GM12878 (cell line): Measurements from ENCODE around the gene BTBD1. TPM values are rescaled to one million over a fixed set of nuclear protein-coding genes. Genes with fewer than 3 reads are reported as not detected.

Source experiments
- ATAC-seq: fragments of 200-7000 bp; cut with Tn5 transposase; 3 replicates; pipeline ENCODE4 v1.9.1; 2020; ENCODE audit warnings: mild to moderate bottlenecking, moderate library complexity
- BruUV-seq: library from RNA; stranded (reverse); fragments of 400-500 nt; replicated peaks from 2 replicates; lab custom pipeline; 2021; lab: Mats Ljungman, UMichigan
- CTCF ChIA-PET: fragments of 300-600 bp; sonication (Branson Sonifier 250); formaldehyde crosslinking; extraction: SDS; loops from one replicate; lab custom pipeline; 2021; ENCODE audit warnings: inconsistent platforms; lab: Yijun Ruan, JAX
- POLR2A ChIA-PET: fragments of 350-600 bp; formaldehyde crosslinking; extraction: SDS; loops from one replicate; lab custom pipeline; 2021; ENCODE audit warnings: inconsistent platforms; lab: Charles Lee
- RAD21 ChIA-PET: fragments of 300-600 bp; sonication (Branson Sonifier 250); formaldehyde crosslinking; loops from one replicate; lab custom pipeline; 2023; ENCODE audit warnings: antibody characterized with exemption; ENCODE audit not compliant: unreplicated experiment; lab: Charles Lee
- SMC1A ChIA-PET: fragments of 300-600 bp; sonication (Branson Sonifier 250); formaldehyde crosslinking; loops from one replicate; lab custom pipeline; 2023; ENCODE audit not compliant: unreplicated experiment, uncharacterized antibody; lab: Charles Lee
- DNase-seq: peaks from one replicate; pipeline ENCODE4 v3.0.0-alpha.2; 2011; ENCODE audit warnings: low read depth, low spot score
- FAIRE-seq: peaks from 3 replicates; lab custom pipeline; 2011; peaks lifted over from hg19 to GRCh38; lab: Jason Lieb, UNC
- H2AFZ ChIP-seq: 2 replicates; pipeline ENCODE4 v1.6.0; 2011; ENCODE audit warnings: low read depth, low read length, control low read depth; ENCODE audit not compliant: control insufficient read depth
- H3K27ac ChIP-seq: 2 replicates; pipeline ENCODE4 v1.5.1; 2011; ENCODE audit warnings: control low read depth; ENCODE audit not compliant: control insufficient read depth, insufficient read depth
- H3K27me3 ChIP-seq, 2 experiments: replicated peaks in 1 of 2; 2 replicates each; pipeline versions ENCODE4 v1.6.0 to v1.6.1; 2011; ENCODE audit warnings: low read length in 1 of 2; ENCODE audit not compliant: control insufficient read depth in 2 of 2, insufficient read depth in 2 of 2
- H3K36me3 ChIP-seq, 2 experiments: 2 replicates each; pipeline ENCODE4 v1.5.1; 2011; ENCODE audit warnings: low read length in 1 of 2; ENCODE audit not compliant: control insufficient read depth in 2 of 2, insufficient read depth in 2 of 2
- H3K4me1 ChIP-seq: 2 replicates; pipeline ENCODE4 v1.6.1; 2011; ENCODE audit warnings: mild to moderate bottlenecking, low read length, moderate library complexity, mixed read lengths; ENCODE audit not compliant: control insufficient read depth, insufficient read depth
- H3K4me2 ChIP-seq: 2 replicates; pipeline ENCODE4 v1.6.0; 2011; ENCODE audit warnings: control low read depth; ENCODE audit not compliant: control insufficient read depth, insufficient read depth
- H3K4me3 ChIP-seq: fragments of 200-600 bp; sonication (generic); 2 replicates; pipeline ENCODE4 v1.5.1; 2016
- H3K79me2 ChIP-seq: 2 replicates; pipeline ENCODE4 v1.6.0; 2011; ENCODE audit warnings: low read length; ENCODE audit not compliant: control insufficient read depth, insufficient read depth
- H3K9ac ChIP-seq: 2 replicates; pipeline ENCODE4 v1.8.0; 2011; ENCODE audit warnings: low read length, control low read depth, mixed read lengths; ENCODE audit not compliant: control insufficient read depth, insufficient read depth
- H3K9me3 ChIP-seq: replicated peaks from 3 replicates; pipeline ENCODE4 v1.5.1; 2011; ENCODE audit warnings: mild to moderate bottlenecking, low read length; ENCODE audit not compliant: control insufficient read depth, insufficient read depth
- H4K20me1 ChIP-seq: 2 replicates; pipeline ENCODE4 v1.6.0; 2011; ENCODE audit not compliant: control insufficient read depth, insufficient read depth
- DPF2 ChIP-seq: fragments of 450-650 bp; IDR thresholded peaks from 2 replicates; pipeline ENCODE4 v1.6.1; 2017; ENCODE audit warnings: mild to moderate bottlenecking
- IKZF2 ChIP-seq, 2 experiments: fragments of 450-650 bp; IDR thresholded peaks; 2 replicates each; pipeline ENCODE4 v1.6.1; 2017; ENCODE audit warnings: mild to moderate bottlenecking in 2 of 2, moderate library complexity in 2 of 2
- LARP7 ChIP-seq: fragments of 450-650 bp; IDR thresholded peaks from 2 replicates; pipeline ENCODE4 v1.6.1; 2017; ENCODE audit warnings: mild to moderate bottlenecking
- MTA3 ChIP-seq: IDR thresholded peaks from 2 replicates; pipeline ENCODE4 v1.6.1; 2012; ENCODE audit warnings: low read length, inconsistent platforms, borderline replicate concordance
- MYB ChIP-seq: fragments of 150-350 bp; IDR thresholded peaks from 2 replicates; pipeline ENCODE4 v1.6.1; 2014; ENCODE audit warnings: mild to moderate bottlenecking, low read depth, low read length, borderline replicate concordance
- NFIC ChIP-seq: IDR thresholded peaks from 2 replicates; pipeline ENCODE4 v1.6.1; 2012; ENCODE audit warnings: low read depth, mild to moderate bottlenecking, inconsistent platforms, low read length, moderate library complexity
- PAX8 ChIP-seq: fragments of 450-650 bp; IDR thresholded peaks from 2 replicates; pipeline ENCODE4 v1.6.1; 2017; ENCODE audit warnings: mild to moderate bottlenecking, moderate library complexity
- PML ChIP-seq: IDR thresholded peaks from 2 replicates; pipeline ENCODE4 v1.6.1; 2012; ENCODE audit warnings: low read length, inconsistent platforms
- POLR2A ChIP-seq: IDR thresholded peaks from 2 replicates; pipeline ENCODE4 v1.6.1; 2011; ENCODE audit warnings: low read depth, mild to moderate bottlenecking, low read length
- RAD51 ChIP-seq: fragments of 450-650 bp; IDR thresholded peaks from 2 replicates; pipeline ENCODE4 v1.6.1; 2016; ENCODE audit warnings: moderate library complexity, mild to moderate bottlenecking, inconsistent platforms
- RB1 ChIP-seq: fragments of 450-650 bp; formaldehyde crosslinking; IDR thresholded peaks from 2 replicates; pipeline ENCODE4 v1.6.1; 2017; ENCODE audit warnings: mild to moderate bottlenecking, borderline replicate concordance
- RUNX3 ChIP-seq: IDR thresholded peaks from 2 replicates; pipeline ENCODE4 v1.6.1; 2012; ENCODE audit warnings: low read length, inconsistent platforms
- SIN3A ChIP-seq: IDR thresholded peaks from 2 replicates; pipeline ENCODE4 v1.6.1; 2012; ENCODE audit warnings: low read depth, low read length, improper control_type of control experiment
- SRF ChIP-seq, 2 experiments: IDR thresholded peaks; 2 replicates each; pipeline ENCODE4 v1.6.1; 2011; ENCODE audit warnings: low read depth in 2 of 2, low read length in 2 of 2, mild to moderate bottlenecking in 1 of 2, moderate library complexity in 1 of 2
- STAT1 ChIP-seq: fragments of 450-650 bp; conservative IDR thresholded peaks from 2 replicates; pipeline ENCODE4 v1.6.1; 2014; ENCODE audit warnings: antibody characterized with exemption, mild to moderate bottlenecking
- SUZ12 ChIP-seq: fragments of 200-600 bp; sonication (generic); IDR thresholded peaks from one replicate; pipeline ENCODE4 v1.6.1; 2018; ENCODE audit warnings: antibody characterized with exemption, mild to moderate bottlenecking; ENCODE audit not compliant: unreplicated experiment
- YY1 ChIP-seq: IDR thresholded peaks from 2 replicates; pipeline ENCODE4 v1.6.1; 2011; ENCODE audit warnings: low read depth, mild to moderate bottlenecking, low read length
- ZBED1 ChIP-seq: IDR thresholded peaks from 2 replicates; pipeline ENCODE4 v1.6.1; 2016; ENCODE audit warnings: borderline replicate concordance
- WGBS: methylation state at CpG from one replicate; pipeline ENCODE4 v1.1.6; 2016; ENCODE audit warnings: low lambda C conversion rate; ENCODE audit not compliant: insufficient replicate concordance, insufficient coverage; ENCODE audit errors: missing lambda C conversion rate; 5-methylcytosine and 5-hydroxymethylcytosine counted together
- in situ Hi-C: fragments of 300-500 bp; cut with MboI; formaldehyde crosslinking; loops from 9 replicates; pipeline ENCODE4 v1.14.3; 2018; ENCODE audit warnings: mixed read lengths
- intact Hi-C: fragments of 100-400 bp; cut with micrococcal nuclease; formaldehyde crosslinking; loops from one replicate; pipeline ENCODE4 v1.14.2; 2022; ENCODE audit not compliant: unreplicated experiment
- polyA plus RNA-seq, 11 experiments: library from polyadenylated mRNA; depleted of rRNA in 4 of 11; unstranded in 6 of 11; stranded (reverse) in 5 of 11; fragments of >200 nt; fragmentation: Nextera tagmentation in 4 of 11; fragmentation: Illumina TruSeq in 1 of 11; extraction: Ambion mirVana in 4 of 11; extraction: Trizol in 1 of 11; gene quantifications; 1 replicate in 1 of 11; 2 replicates in 10 of 11; pipeline versions ENCODE4 v1.2.1 to v1.2.3, GENCODE V29; 2011 to 2016; ENCODE audit warnings: inconsistent platforms in 2 of 11, missing spikeins in 2 of 11, low read depth in 1 of 11
- total RNA-seq, 4 experiments: library from RNA; depleted of rRNA in 3 of 4; stranded (reverse); fragments of >200 nt in 3 of 4; fragmentation: Illumina TruSeq in 1 of 4; extraction: Trizol in 1 of 4; gene quantifications; 2 replicates each; pipeline versions ENCODE4 v1.2.1 to v1.2.3, GENCODE V29; 2013 to 2021
- TF ChIP-seq, protein P1 (sequence below): fragments of 450-650 bp; formaldehyde crosslinking; IDR thresholded peaks from 2 replicates; pipeline ENCODE4 v1.4.0; 2020; ENCODE audit warnings: mild to moderate bottlenecking, moderate library complexity

BTBD1 gene
- total and polyA plus RNA-seq, 10 of the 15 experiments (the other 5 are each of a cell fraction or from before 2014, with no cell fraction given): 17.5 to 90.4 (median 73.1) TPM

DNA sequence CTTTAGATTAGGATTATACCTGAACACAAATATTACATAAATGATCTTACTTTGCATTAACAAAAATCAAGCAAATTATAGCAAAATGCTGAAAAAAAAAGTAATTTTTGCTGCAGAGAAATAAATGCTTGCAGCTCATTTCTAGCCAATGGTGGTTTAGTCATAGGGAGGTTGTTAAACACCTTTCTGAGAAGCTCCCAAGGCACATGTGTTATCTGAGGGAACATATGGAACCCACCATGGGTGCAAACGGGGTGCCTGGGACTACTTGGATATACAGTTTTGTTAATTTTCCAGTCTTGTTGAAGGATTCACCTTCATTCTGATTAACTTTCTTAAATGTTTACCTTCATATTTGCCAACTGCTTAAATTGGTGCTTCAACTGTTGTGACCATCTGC lies 90.0 kb downstream of the BTBD1 start:
- H3K4me3 ChIP-seq: no peak overlapping the region
- in situ Hi-C loops: no loop called here
- no peaks in the 10 kb centered on the region for H3K36me3 ChIP-seq
- TF ChIP-seq MTA3 (no peak), RUNX3 (no peak), MYB (no peak), ZBED1 (no peak), POLR2A (no peak), YY1 (no peak)
- ATAC-seq (no peak), FAIRE-seq (no peak), DNase-seq (no peak)
- RAD21 ChIA-PET: no interaction called here
- BruUV-seq: no TSS peak
- H3K27ac ChIP-seq: no peak overlapping the region
- WGBS: 86% methylated on average over 1 of the region's 1 CpG
- H3K9ac ChIP-seq: no peak overlapping the region
- no peaks in the 10 kb centered on the region for H3K9me3 ChIP-seq
- POLR2A ChIA-PET: no interaction called here
- H3K4me2 ChIP-seq: no peak overlapping the region
- H3K27me3 ChIP-seq: no peaks in the 10 kb centered on the region
- no peaks in the 10 kb centered on the region for H3K4me1 ChIP-seq
- no peaks in the 10 kb centered on the region for H3K79me2 ChIP-seq
- intact Hi-C loops: no loop called here
- CTCF ChIA-PET: interaction anchor here (0.6 to 1.2 kb wide), 3 partner anchors 8 to 148 kb away, joined by 3 read pairs; no protein-coding TSS in a partner anchor
- SMC1A ChIA-PET: interaction anchor here (1.1 kb wide), 1 partner anchor 16 kb away, joined by 3 read pairs; no protein-coding TSS in a partner anchor
- no peak overlapping the region for H2AFZ ChIP-seq
- no peaks in the 10 kb centered on the region for H4K20me1 ChIP-seq

GRCh38 chr15:82972990-82973389 lies 94.1 kb downstream of the BTBD1 start:
- ATAC-seq (no peak), DNase-seq (no peak), FAIRE-seq (no peak)
- intact Hi-C loops (no loop called here), in situ Hi-C loops (no loop called here)
- H2AFZ ChIP-seq: no peak overlapping the region
- no peak overlapping the region for H3K9ac ChIP-seq
- H3K4me3 ChIP-seq: no peak overlapping the region
- no TSS peak for BruUV-seq
- no peaks in the 10 kb centered on the region for H3K36me3 ChIP-seq
- 46% methylated on average over 1 of the region's 1 CpG for WGBS
- ChIA-PET SMC1A (interaction anchor here (1.2 kb wide), 1 partner anchor 13 kb away, joined by 4 read pairs; the partner anchor contains the start of gene RAMAC), RAD21 (no interaction called here), POLR2A (no interaction called here), CTCF (no interaction called here)
- no peak overlapping the region for H3K27ac ChIP-seq
- no peaks in the 10 kb centered on the region for H3K79me2 ChIP-seq
- H3K27me3 ChIP-seq: peaks cover 0 to 2% of the 10 kb centered on the region in 2 experiments; a peak in 1 of 4 replicates
- no peaks in the 10 kb centered on the region for H3K4me1 ChIP-seq
- no peaks in the 10 kb centered on the region for H3K9me3 ChIP-seq
- H3K4me2 ChIP-seq: no peak overlapping the region
- no peaks in the 10 kb centered on the region for H4K20me1 ChIP-seq
- no peak for TF ChIP-seq SIN3A
- TF ChIP-seq, protein P1, sequence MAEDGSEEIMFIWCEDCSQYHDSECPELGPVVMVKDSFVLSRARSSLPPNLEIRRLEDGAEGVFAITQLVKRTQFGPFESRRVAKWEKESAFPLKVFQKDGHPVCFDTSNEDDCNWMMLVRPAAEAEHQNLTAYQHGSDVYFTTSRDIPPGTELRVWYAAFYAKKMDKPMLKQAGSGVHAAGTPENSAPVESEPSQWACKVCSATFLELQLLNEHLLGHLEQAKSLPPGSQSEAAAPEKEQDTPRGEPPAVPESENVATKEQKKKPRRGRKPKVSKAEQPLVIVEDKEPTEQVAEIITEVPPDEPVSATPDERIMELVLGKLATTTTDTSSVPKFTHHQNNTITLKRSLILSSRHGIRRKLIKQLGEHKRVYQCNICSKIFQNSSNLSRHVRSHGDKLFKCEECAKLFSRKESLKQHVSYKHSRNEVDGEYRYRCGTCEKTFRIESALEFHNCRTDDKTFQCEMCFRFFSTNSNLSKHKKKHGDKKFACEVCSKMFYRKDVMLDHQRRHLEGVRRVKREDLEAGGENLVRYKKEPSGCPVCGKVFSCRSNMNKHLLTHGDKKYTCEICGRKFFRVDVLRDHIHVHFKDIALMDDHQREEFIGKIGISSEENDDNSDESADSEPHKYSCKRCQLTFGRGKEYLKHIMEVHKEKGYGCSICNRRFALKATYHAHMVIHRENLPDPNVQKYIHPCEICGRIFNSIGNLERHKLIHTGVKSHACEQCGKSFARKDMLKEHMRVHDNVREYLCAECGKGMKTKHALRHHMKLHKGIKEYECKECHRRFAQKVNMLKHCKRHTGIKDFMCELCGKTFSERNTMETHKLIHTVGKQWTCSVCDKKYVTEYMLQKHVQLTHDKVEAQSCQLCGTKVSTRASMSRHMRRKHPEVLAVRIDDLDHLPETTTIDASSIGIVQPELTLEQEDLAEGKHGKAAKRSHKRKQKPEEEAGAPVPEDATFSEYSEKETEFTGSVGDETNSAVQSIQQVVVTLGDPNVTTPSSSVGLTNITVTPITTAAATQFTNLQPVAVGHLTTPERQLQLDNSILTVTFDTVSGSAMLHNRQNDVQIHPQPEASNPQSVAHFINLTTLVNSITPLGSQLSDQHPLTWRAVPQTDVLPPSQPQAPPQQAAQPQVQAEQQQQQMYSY (CRISPR knock-in tag): no peak
- no peak for TF ChIP-seq SUZ12
- TF ChIP-seq STAT1: no peak
- no peak for TF ChIP-seq RB1
- TF ChIP-seq SRF (IDR thresholded peaks at IDR 0.05; ENCODE audit: low read depth in 2 of 2, low read length in 2 of 2): no peak
- TF ChIP-seq PAX8: no peak
- TF ChIP-seq NFIC: no peak
- TF ChIP-seq LARP7: no peak
- no peak for TF ChIP-seq RAD51
- TF ChIP-seq DPF2: no peak
- TF ChIP-seq PML: no peak
- no peak for TF ChIP-seq IKZF2 (IDR thresholded peaks at IDR 0.05)
